Measurements from ENCODE around the gene HMMR.

DNA sequence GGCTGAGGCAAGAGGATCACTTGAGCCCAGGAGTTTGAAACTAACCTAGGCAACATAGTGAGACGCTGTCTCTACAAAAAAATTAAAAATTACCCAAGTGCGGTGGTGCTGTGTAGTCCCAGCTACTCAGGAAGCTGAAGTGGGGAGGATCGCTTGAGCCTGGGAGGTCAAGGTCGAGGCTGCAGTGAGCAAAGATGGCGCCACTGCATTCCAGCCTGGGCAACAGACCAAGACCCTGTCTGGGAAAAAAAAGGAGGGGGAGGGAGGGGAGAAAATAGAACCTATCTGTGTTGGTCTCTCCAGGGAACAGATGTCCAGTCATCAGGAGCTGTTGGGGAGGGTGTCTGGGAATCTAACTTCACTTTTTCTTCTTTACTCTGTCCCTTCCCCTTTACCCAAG is 69.3 kb downstream of the HMMR start:
- TF ChIP-seq POLR2A (IDR thresholded peaks at IDR 0.05; ENCODE audit: low read length) (no peak), GATA1 (IDR thresholded peaks at IDR 0.05; ENCODE audit: low read depth, low read length) (no peak)

Data from erythroblast (primary cell).